A549 (cell line): ENCODE results near the gene SLC26A2. TPM values are rescaled to one million over a fixed set of nuclear protein-coding genes. Genes with fewer than 3 reads are reported as not detected.
A peak's percentile ranks its signal among the peaks of the same experiment; 100 is the strongest.

Experiments
- BHLHE40 ChIP-seq: IDR thresholded peaks from 2 replicates; pipeline ENCODE4 v1.6.1; 2012; ENCODE audit warnings: low read depth, low read length, inconsistent platforms
- CHD2 ChIP-seq: fragments of 150-350 bp; IDR thresholded peaks from 2 replicates; pipeline ENCODE4 v1.6.1; 2014; ENCODE audit warnings: low read length; ENCODE audit not compliant: partially characterized antibody
- CTCF ChIP-seq: fragments of >200 bp; sonication (Bioruptor Twin); formaldehyde crosslinking; IDR thresholded peaks from 3 replicates; pipeline ENCODE4 v1.5.1; 2016
- GATA3 ChIP-seq: IDR thresholded peaks from 2 replicates; pipeline ENCODE4 v1.6.1; 2012; ENCODE audit warnings: borderline replicate concordance
- HDAC2 ChIP-seq: fragments of 200-600 bp; sonication (generic); IDR thresholded peaks from 2 replicates; pipeline ENCODE4 v1.6.1; 2016
- JUNB ChIP-seq: fragments of >200 bp; sonication (Bioruptor Twin); formaldehyde crosslinking; IDR thresholded peaks from 2 replicates; pipeline ENCODE4 v1.6.1; 2016
- KDM1A ChIP-seq: fragments of 200-600 bp; sonication (generic); IDR thresholded peaks from 2 replicates; pipeline ENCODE4 v1.6.1; 2016; ENCODE audit warnings: low read depth, mild to moderate bottlenecking
- MAFK ChIP-seq: fragments of 450-650 bp; IDR thresholded peaks from 2 replicates; pipeline ENCODE4 v1.6.1; 2014; ENCODE audit not compliant: partially characterized antibody
- NPAS2 ChIP-seq: fragments of 250-450 bp; sonication (Bioruptor Pico); IDR thresholded peaks from 2 replicates; pipeline ENCODE4 v1.8.0; 2022; ENCODE audit warnings: mild to moderate bottlenecking, moderate library complexity, borderline replicate concordance
- NR3C1 ChIP-seq: fragments of >200 bp; sonication (Bioruptor Twin); formaldehyde crosslinking; IDR thresholded peaks from 3 replicates; pipeline ENCODE4 v1.6.1; 2017
- PHF8 ChIP-seq: fragments of 200-600 bp; sonication (generic); IDR thresholded peaks from 2 replicates; pipeline ENCODE4 v1.6.1; 2016; ENCODE audit warnings: low read depth, mild to moderate bottlenecking, antibody characterized with exemption, moderate library complexity, borderline replicate concordance
- POLR2A ChIP-seq: IDR thresholded peaks from 2 replicates; pipeline ENCODE4 v1.6.1; 2012; ENCODE audit warnings: mild to moderate bottlenecking, low read length
- RAD21 ChIP-seq, 2 experiments: fragments of >200 bp in 1 of 2; sonication (Bioruptor Twin) in 1 of 2; formaldehyde crosslinking in 1 of 2; IDR thresholded peaks in 1 of 2; conservative IDR thresholded peaks in 1 of 2; 2 replicates in 1 of 2; 3 replicates in 1 of 2; pipeline ENCODE4 v1.6.1; 2012 to 2018; ENCODE audit warnings: inconsistent platforms in 1 of 2
- RARB ChIP-seq: fragments of 250-450 bp; sonication (Bioruptor Pico); IDR thresholded peaks from 2 replicates; pipeline ENCODE4 v1.8.0; 2021; ENCODE audit warnings: mild to moderate bottlenecking, moderate library complexity
- RCOR1 ChIP-seq: fragments of 150-350 bp; IDR thresholded peaks from 2 replicates; pipeline ENCODE4 v1.6.1; 2014; ENCODE audit warnings: antibody characterized with exemption, low read length, low read depth
- SMC3 ChIP-seq: fragments of >200 bp; sonication (Bioruptor Twin); formaldehyde crosslinking; IDR thresholded peaks from 3 replicates; pipeline ENCODE4 v1.6.1; 2018; ENCODE audit warnings: inconsistent platforms
- TFCP2L1 ChIP-seq: fragments of 250-450 bp; sonication (Bioruptor Pico); IDR thresholded peaks from 2 replicates; pipeline ENCODE4 v1.5.0; 2021; ENCODE audit warnings: mild to moderate bottlenecking
- USF2 ChIP-seq: fragments of 450-650 bp; IDR thresholded peaks from 2 replicates; pipeline ENCODE4 v1.6.1; 2014; ENCODE audit warnings: antibody characterized with exemption
- ZC3H11A ChIP-seq: fragments of 450-650 bp; IDR thresholded peaks from 2 replicates; pipeline ENCODE4 v1.6.1; 2014; ENCODE audit warnings: antibody characterized with exemption, mild to moderate bottlenecking
- polyA plus RNA-seq, 4 experiments: library from polyadenylated mRNA; depleted of rRNA in 3 of 4; stranded (reverse); fragments of >200 nt; fragmentation: RNase III in 1 of 4; extraction: RNeasy Plus Mini Kit Qiagen cat#74134 plus additional on column Dnase treatment in 1 of 4; gene quantifications; 2 replicates in 3 of 4; 3 replicates in 1 of 4; pipeline ENCODE4 v1.2.3, GENCODE V29; 2011 to 2017
- TF ChIP-seq, protein P1 (sequence below): fragments of 250-450 bp; sonication (Bioruptor Pico); IDR thresholded peaks from 2 replicates; pipeline ENCODE4 v1.5.0; 2020; ENCODE audit warnings: low read depth, mild to moderate bottlenecking, moderate library complexity
- TF ChIP-seq, protein P2 (sequence below): fragments of 250-450 bp; sonication (Bioruptor Pico); IDR thresholded peaks from 2 replicates; pipeline ENCODE4 v1.5.0; 2021; ENCODE audit warnings: mild to moderate bottlenecking, moderate library complexity, borderline replicate concordance
- TF ChIP-seq, protein P3 (sequence below): IDR thresholded peaks from 2 replicates; pipeline ENCODE4 v1.6.1; 2012
- TF ChIP-seq, protein P4 (sequence below): fragments of >200 bp; sonication (Bioruptor Twin); formaldehyde crosslinking; IDR thresholded peaks from 2 replicates; pipeline ENCODE4 v1.6.1; 2016

SLC26A2 gene
- polyA plus RNA-seq, 2 of the 4 experiments (the other 2 are of a cell fraction): 31.9 to 32.2 TPM

DNA sequence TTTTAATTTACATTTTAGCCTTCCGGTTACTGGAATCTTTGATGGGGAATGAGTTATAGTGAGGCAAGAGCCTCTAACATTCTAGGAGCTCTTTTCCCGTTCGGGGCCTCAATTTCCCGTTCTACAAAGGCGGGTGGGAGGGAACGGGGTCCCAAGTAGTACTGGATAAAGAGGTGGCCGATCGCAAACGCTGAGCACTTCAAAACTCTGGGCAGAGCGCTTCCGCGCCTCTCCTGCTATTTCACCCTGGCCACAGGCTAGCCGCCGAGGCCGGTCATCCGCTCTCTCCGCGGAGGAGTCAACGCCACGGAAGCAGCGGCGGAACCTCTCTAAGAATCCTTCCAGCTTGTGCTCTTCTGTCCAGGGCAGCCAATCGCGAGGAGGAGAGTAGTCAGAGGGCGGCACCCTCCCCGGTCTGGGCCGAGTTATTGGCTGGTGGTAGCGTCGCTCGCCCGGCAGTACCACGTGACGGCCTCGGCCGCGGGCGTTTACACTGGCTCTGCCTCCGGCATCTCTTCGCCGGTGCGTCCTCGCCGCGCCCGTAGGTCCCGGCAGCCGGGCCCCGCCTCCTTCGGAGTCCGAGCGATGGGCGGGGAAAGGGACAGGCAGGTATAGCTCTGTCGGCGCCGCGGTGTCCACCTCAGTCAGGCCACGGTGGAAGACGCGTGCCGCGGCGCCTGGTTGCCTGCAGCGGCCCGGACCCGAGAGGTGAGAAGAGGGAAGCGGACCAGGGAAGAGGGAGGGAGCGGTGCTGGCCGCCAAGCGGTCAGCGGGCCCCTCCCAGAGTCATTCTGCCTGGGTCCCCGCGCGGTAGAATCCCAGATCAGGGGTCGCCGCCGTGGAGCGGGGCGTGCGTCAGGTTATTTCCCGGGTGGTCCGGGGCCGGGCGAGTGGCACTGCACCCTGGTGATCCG, at the start of gene SLC26A2 (continued):
- TF ChIP-seq TFCP2L1 (no peak), RAD21 (conservative IDR thresholded peaks at IDR 0.05 in 1 of 2, IDR thresholded peaks at IDR 0.05 in 1 of 2) (no peak), ZC3H11A (no peak), SMC3 (peak; percentile 19; the same call in 2 of the 3 replicates), RARB (no peak), JUNB (no peak), PHF8 (peak; percentile 61), CTCF (no peak), POLR2A (peak; percentile 96), BHLHE40 (no peak), CHD2 (no peak), NR3C1 (no peak), NPAS2 (CRISPR knock-in tag) (no peak), HDAC2 (no peak), MAFK (no peak), KDM1A (no peak), GATA3 (no peak), RCOR1 (no peak), USF2 (peak; percentile 98)
- TF ChIP-seq, protein P1, sequence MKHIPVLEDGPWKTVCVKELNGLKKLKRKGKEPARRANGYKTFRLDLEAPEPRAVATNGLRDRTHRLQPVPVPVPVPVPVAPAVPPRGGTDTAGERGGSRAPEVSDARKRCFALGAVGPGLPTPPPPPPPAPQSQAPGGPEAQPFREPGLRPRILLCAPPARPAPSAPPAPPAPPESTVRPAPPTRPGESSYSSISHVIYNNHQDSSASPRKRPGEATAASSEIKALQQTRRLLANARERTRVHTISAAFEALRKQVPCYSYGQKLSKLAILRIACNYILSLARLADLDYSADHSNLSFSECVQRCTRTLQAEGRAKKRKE (CRISPR knock-in tag): no peak
- TF ChIP-seq, protein P2, sequence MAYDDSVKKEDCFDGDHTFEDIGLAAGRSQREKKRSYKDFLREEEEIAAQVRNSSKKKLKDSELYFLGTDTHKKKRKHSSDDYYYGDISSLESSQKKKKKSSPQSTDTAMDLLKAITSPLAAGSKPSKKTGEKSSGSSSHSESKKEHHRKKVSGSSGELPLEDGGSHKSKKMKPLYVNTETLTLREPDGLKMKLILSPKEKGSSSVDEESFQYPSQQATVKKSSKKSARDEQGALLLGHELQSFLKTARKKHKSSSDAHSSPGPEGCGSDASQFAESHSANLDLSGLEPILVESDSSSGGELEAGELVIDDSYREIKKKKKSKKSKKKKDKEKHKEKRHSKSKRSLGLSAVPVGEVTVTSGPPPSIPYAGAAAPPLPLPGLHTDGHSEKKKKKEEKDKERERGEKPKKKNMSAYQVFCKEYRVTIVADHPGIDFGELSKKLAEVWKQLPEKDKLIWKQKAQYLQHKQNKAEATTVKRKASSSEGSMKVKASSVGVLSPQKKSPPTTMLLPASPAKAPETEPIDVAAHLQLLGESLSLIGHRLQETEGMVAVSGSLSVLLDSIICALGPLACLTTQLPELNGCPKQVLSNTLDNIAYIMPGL (CRISPR knock-in tag): no peak
- TF ChIP-seq, protein P3, sequence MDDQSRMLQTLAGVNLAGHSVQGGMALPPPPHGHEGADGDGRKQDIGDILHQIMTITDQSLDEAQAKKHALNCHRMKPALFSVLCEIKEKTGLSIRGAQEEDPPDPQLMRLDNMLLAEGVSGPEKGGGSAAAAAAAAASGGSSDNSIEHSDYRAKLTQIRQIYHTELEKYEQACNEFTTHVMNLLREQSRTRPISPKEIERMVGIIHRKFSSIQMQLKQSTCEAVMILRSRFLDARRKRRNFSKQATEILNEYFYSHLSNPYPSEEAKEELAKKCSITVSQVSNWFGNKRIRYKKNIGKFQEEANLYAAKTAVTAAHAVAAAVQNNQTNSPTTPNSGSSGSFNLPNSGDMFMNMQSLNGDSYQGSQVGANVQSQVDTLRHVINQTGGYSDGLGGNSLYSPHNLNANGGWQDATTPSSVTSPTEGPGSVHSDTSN: peak; percentile 98
- TF ChIP-seq, protein P4, sequence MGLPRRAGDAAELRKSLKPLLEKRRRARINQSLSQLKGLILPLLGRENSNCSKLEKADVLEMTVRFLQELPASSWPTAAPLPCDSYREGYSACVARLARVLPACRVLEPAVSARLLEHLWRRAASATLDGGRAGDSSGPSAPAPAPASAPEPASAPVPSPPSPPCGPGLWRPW: no peak
